C4-2B (cell line): ENCODE measurements around the gene HSP90AA1.

Source experiments
- H3K27ac ChIP-seq: fragments of 450-650 bp; 2 replicates; pipeline ENCODE4 v1.5.1; 2017
- CTCF ChIP-seq: fragments of 450-650 bp; conservative IDR thresholded peaks from 2 replicates; pipeline ENCODE4 v1.5.1; 2017; ENCODE audit warnings: mild to moderate bottlenecking
- ZFX ChIP-seq: fragments of 450-650 bp; IDR thresholded peaks from 2 replicates; pipeline ENCODE4 v1.6.1; 2017

Gene HSP90AA1

GRCh38 chr14:102042699-102043098, 44.1 kb downstream of the HSP90AA1 start:
- TF ChIP-seq ZFX, result no peak
- no peak for TF ChIP-seq CTCF
- H3K27ac ChIP-seq, result no peak overlapping the region

- H3K27ac ChIP-seq, result no peak overlapping the region
- TF ChIP-seq CTCF (no peak), ZFX (no peak)
Measured at GRCh38 chr14:102040153-102040552, 46.7 kb downstream of the HSP90AA1 start.

DNA sequence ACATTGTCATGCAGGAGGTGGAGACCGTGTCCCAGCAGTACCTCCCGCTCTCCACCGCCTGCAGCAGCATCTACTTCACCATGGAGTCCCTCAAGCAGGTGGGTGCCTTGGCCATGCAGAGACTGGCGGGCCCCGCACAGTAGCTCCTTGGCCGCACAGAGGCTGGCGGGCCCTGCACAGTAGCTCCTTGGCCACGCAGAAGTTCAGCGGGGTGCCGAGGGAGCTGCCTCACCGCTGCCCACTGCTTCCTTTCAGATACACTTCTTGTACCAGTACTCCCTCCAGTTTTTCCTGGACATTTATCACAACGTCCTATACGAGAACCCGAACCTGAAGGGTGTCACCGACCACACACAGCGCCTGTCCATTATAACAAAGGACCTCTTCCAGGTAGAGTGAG, 47.7 kb downstream of the HSP90AA1 start:
- TF ChIP-seq ZFX (no peak), CTCF (no peak)
- no peak overlapping the region for H3K27ac ChIP-seq

DNA sequence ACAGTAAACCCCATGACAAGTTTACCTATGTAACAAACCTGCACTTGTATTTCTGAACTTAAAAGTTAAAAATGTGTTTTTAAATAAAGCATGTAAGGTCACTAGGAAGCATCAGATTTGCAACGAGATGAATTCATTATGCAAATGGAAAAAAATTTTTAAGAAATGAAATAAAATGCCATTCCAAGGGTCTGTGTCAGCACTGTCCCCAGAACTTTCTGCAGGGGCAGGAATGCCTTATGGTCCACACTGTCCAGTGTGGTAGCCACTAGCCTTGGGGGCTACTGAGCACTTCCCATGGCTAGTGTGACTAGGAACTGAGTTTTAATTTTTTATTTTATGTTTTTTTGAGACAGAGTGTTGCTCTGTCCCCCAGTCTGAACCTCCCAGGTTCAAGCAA, 49.2 kb downstream of the HSP90AA1 start:
- H3K27ac ChIP-seq, result no peak overlapping the region
- TF ChIP-seq ZFX (no peak), CTCF (no peak)

GRCh38 chr14:102035914-102036313, 50.9 kb downstream of the HSP90AA1 start:
- TF ChIP-seq CTCF (no peak), ZFX (no peak)
- no peak overlapping the region for H3K27ac ChIP-seq

GRCh38 chr14:102034301-102034700, 52.5 kb downstream of the HSP90AA1 start:
- no peak for TF ChIP-seq CTCF
- TF ChIP-seq ZFX, result no peak
- no peak overlapping the region for H3K27ac ChIP-seq

DNA sequence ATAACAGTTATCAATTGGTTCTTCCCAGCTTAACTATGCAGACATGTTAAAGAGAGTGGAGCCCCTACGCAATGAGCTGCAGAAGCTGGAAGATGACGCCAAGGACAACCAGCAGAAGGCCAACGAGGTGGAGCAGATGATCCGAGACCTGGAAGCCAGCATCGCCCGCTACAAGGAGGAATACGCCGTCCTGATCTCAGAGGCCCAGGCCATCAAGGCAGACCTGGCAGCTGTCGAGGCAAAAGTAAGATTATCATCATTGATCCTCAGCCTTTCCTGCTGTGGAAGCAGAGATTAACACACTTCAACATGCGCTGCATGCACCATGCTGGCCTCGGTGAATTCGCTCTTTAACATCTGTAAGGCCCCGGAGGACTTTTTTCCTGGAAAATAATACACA, 53.6 kb downstream of the HSP90AA1 start:
- no peak overlapping the region for H3K27ac ChIP-seq
- TF ChIP-seq ZFX, result no peak
- no peak for TF ChIP-seq CTCF
